Panc1 (cell line): ENCODE results near the gene PBRM1. TPM values are rescaled to one million over a fixed set of nuclear protein-coding genes. Genes with fewer than 3 reads are reported as not detected.

ENCODE experiments used
- ATAC-seq: fragments of 200-7000 bp; cut with Tn5 transposase; 2 replicates; pipeline ENCODE4 v1.9.1; 2020; ENCODE audit warnings: mild to moderate bottlenecking, moderate library complexity
- BruUV-seq: library from RNA; stranded (reverse); fragments of 400-500 nt; replicated peaks from 2 replicates; lab custom pipeline; 2021; lab: Mats Ljungman, UMichigan
- CTCF ChIA-PET: fragments of 300-600 bp; sonication (Branson Sonifier 250); formaldehyde crosslinking; loops from one replicate; lab custom pipeline; 2022; ENCODE audit warnings: antibody characterized with exemption; lab: Charles Lee
- POLR2A ChIA-PET: fragments of 300-600 bp; sonication (Branson Sonifier 250); formaldehyde crosslinking; loops from one replicate; lab custom pipeline; 2022; ENCODE audit warnings: antibody characterized with exemption; lab: Charles Lee
- DNase-seq: peaks from one replicate; pipeline ENCODE4 v3.0.0-alpha.2; 2010; ENCODE audit warnings: low read depth, low spot score
- H3K27ac ChIP-seq: 2 replicates; pipeline ENCODE4 v1.5.1; 2011; ENCODE audit warnings: mild to moderate bottlenecking, low read length, inconsistent platforms
- H3K27me3 ChIP-seq: fragments of 200-500 bp; sonication (Bioruptor generic); 2 replicates; pipeline ENCODE4 v1.6.0; 2014; ENCODE audit warnings: low read length, inconsistent platforms; ENCODE audit not compliant: control insufficient read depth, insufficient read depth
- H3K36me3 ChIP-seq: fragments of 200-500 bp; sonication (Bioruptor generic); 2 replicates; pipeline ENCODE4 v1.5.1; 2014; ENCODE audit warnings: inconsistent platforms, mild to moderate bottlenecking, low read length, moderate library complexity; ENCODE audit not compliant: control insufficient read depth, insufficient read depth
- H3K4me1 ChIP-seq: 2 replicates; pipeline ENCODE4 v1.5.1; 2011; ENCODE audit warnings: inconsistent platforms, mild to moderate bottlenecking, low read length, moderate library complexity; ENCODE audit not compliant: control insufficient read depth, insufficient read depth
- H3K4me3 ChIP-seq, 2 experiments: 2 replicates each; pipeline ENCODE4 v1.5.1; 2011 to 2012; ENCODE audit warnings: low read depth in 2 of 2, low read length in 2 of 2, mild to moderate bottlenecking in 2 of 2, inconsistent platforms in 1 of 2, moderate library complexity in 1 of 2
- H3K9me3 ChIP-seq: fragments of 200-500 bp; sonication (Bioruptor generic); 2 replicates; pipeline ENCODE4 v1.5.1; 2014; ENCODE audit warnings: low read depth, mild to moderate bottlenecking, inconsistent platforms, low read length, moderate library complexity; ENCODE audit not compliant: control insufficient read depth, insufficient read depth
- CTCF ChIP-seq: fragments of 450-650 bp; IDR thresholded peaks from 2 replicates; pipeline ENCODE4 v1.5.1; 2017; ENCODE audit warnings: mild to moderate bottlenecking
- POLR2AphosphoS5 ChIP-seq: IDR thresholded peaks from 2 replicates; pipeline ENCODE4 v1.6.1; 2012; ENCODE audit warnings: mild to moderate bottlenecking, low read depth, low read length, moderate library complexity
- REST ChIP-seq, 2 experiments: IDR thresholded peaks; 2 replicates each; pipeline ENCODE4 v1.6.1; 2011 to 2012; ENCODE audit warnings: low read depth in 2 of 2, control low read depth in 1 of 2, low read length in 1 of 2, mild to moderate bottlenecking in 1 of 2, moderate library complexity in 1 of 2; ENCODE audit not compliant: insufficient read depth in 1 of 2
- SIN3A ChIP-seq: IDR thresholded peaks from 2 replicates; pipeline ENCODE4 v1.6.1; 2012; ENCODE audit warnings: low read depth, mild to moderate bottlenecking, low read length, moderate library complexity, borderline replicate concordance; ENCODE audit not compliant: insufficient read depth
- TCF7L2 ChIP-seq: IDR thresholded peaks from 2 replicates; pipeline ENCODE4 v1.6.1; 2011; ENCODE audit warnings: mild to moderate bottlenecking, low read depth, low read length, inconsistent platforms
- in situ Hi-C: cut with HindIII; loops from 2 replicates; pipeline ENCODE4 v1.10.0; 2016; ENCODE audit warnings: low sequenced_read_pairs, low pct_unique_long_range_greater_than_20kb
- intact Hi-C: fragments of 100-400 bp; cut with micrococcal nuclease; formaldehyde crosslinking; loops from one replicate; pipeline ENCODE4 v1.10.0; 2022; ENCODE audit not compliant: unreplicated experiment
- total RNA-seq: library from RNA; stranded (reverse); gene quantifications from one replicate; pipeline ENCODE4 v1.2.1, GENCODE V29; 2021; ENCODE audit not compliant: unreplicated experiment

Gene PBRM1
- total RNA-seq, 1 experiment from 2014 or later = 43.5 TPM

- intact Hi-C loops (no loop called here), in situ Hi-C loops (no loop called here)
- Histone ChIP-seq H3K27me3 (no peaks in the 10 kb centered on the region), H3K36me3 (no peaks in the 10 kb centered on the region), H3K4me3 (no peak overlapping the region), H3K9me3 (no peaks in the 10 kb centered on the region), H3K4me1 (no peaks in the 10 kb centered on the region), H3K27ac (no peak overlapping the region)
- TF ChIP-seq REST (IDR thresholded peaks at IDR 0.05; ENCODE audit: insufficient read depth in 1 of 2, low read depth in 2 of 2, low read length in 1 of 2) (no peak), TCF7L2 (no peak), POLR2AphosphoS5 (no peak), CTCF (no peak), SIN3A (no peak)
- CTCF ChIA-PET = interaction anchor here (0.7 kb wide), 1 partner anchor 35 kb away, joined by 3 read pairs; no protein-coding TSS in a partner anchor
- ATAC-seq (no peak), DNase-seq (no peak)
- no TSS peak for BruUV-seq
- POLR2A ChIA-PET = no interaction called here
These were observed 181.8 kb downstream of the PBRM1 start for GRCh38 chr3:52503788-52504424.

- H3K27ac ChIP-seq = no peak overlapping the region
- no peaks in the 10 kb centered on the region for H3K36me3 ChIP-seq
- H3K9me3 ChIP-seq = no peaks in the 10 kb centered on the region
- no peak overlapping the region for H3K4me3 ChIP-seq
- no peaks in the 10 kb centered on the region for H3K27me3 ChIP-seq
- TF ChIP-seq CTCF (no peak), REST (IDR thresholded peaks at IDR 0.05; ENCODE audit: insufficient read depth in 1 of 2, low read depth in 2 of 2, low read length in 1 of 2) (no peak), POLR2AphosphoS5 (no peak), TCF7L2 (no peak), SIN3A (no peak)
- DNase-seq (no peak), ATAC-seq (peak; percentile 54)
- ChIA-PET POLR2A (interaction anchor here (0.6 kb wide), 1 partner anchor 106 kb away, joined by 3 read pairs; no protein-coding TSS in a partner anchor), CTCF (no interaction called here)
- no TSS peak for BruUV-seq
- in situ Hi-C loops = no loop called here
- no peaks in the 10 kb centered on the region for H3K4me1 ChIP-seq
- intact Hi-C loops = no loop called here
These were observed 182.8 kb downstream of the PBRM1 start for GRCh38 chr3:52502808-52503350.
